ENCODE results near the gene BPIFB6.

The BPIFB6 gene

GRCh38 chr20:33053291-33054106, 22.1 kb downstream of the BPIFB6 start, which contains the start of gene BPIFB3:
Gene BPIFB3, plus strand, starts transcription at chr20:33053903. Its CDS starts 1,533 bp downstream, at chr20:33055436.
- Histone ChIP-seq H3K9ac (ENCODE audit: low read depth in 1 of 2, low read length in 2 of 2) (no peak within 1 kb of the TSS), H3K9me3 (ENCODE audit: control insufficient read depth in 2 of 2, low read length in 2 of 2) (no peaks in the 10 kb centered on the region), H3K27ac (ENCODE audit: low read depth in 2 of 2, low read length in 2 of 2) (no peak within 1 kb of the TSS), H3K4me1 (ENCODE audit: control insufficient read depth in 2 of 2, insufficient read depth in 2 of 2, low read length in 2 of 2) (no peaks in the 10 kb centered on the region), H3K36me3 (ENCODE audit: control insufficient read depth in 2 of 2, insufficient read depth in 2 of 2, low read length in 2 of 2) (no peaks in the 10 kb centered on the region), H3K4me3 (ENCODE audit: low read length in 2 of 2) (no peak within 1 kb of the TSS), H3K27me3 (ENCODE audit: control insufficient read depth in 2 of 2, insufficient read depth in 2 of 2, low read length in 2 of 2) (no peaks in the 10 kb centered on the region)

- H3K4me3 ChIP-seq (ENCODE audit: low read length in 2 of 2), result no peak overlapping the region
- no peaks in the 10 kb centered on the region for H3K36me3 ChIP-seq (ENCODE audit: control insufficient read depth in 2 of 2, insufficient read depth in 2 of 2, low read length in 2 of 2)
- H3K4me1 ChIP-seq (ENCODE audit: control insufficient read depth in 2 of 2, insufficient read depth in 2 of 2, low read length in 2 of 2), result no peaks in the 10 kb centered on the region
- H3K27me3 ChIP-seq (ENCODE audit: control insufficient read depth in 2 of 2, insufficient read depth in 2 of 2, low read length in 2 of 2), result no peaks in the 10 kb centered on the region
- no peak overlapping the region for H3K27ac ChIP-seq (ENCODE audit: low read depth in 2 of 2, low read length in 2 of 2)
- no peak overlapping the region for H3K9ac ChIP-seq (ENCODE audit: low read depth in 1 of 2, low read length in 2 of 2)
- no peaks in the 10 kb centered on the region for H3K9me3 ChIP-seq (ENCODE audit: control insufficient read depth in 2 of 2, low read length in 2 of 2)
These were observed 22.9 kb downstream of the BPIFB6 start for GRCh38 chr20:33054381-33054780.

- Histone ChIP-seq H3K9ac (ENCODE audit: low read depth in 1 of 2, low read length in 2 of 2) (no peak overlapping the region), H3K9me3 (ENCODE audit: control insufficient read depth in 2 of 2, low read length in 2 of 2) (no peaks in the 10 kb centered on the region), H3K36me3 (ENCODE audit: control insufficient read depth in 2 of 2, insufficient read depth in 2 of 2, low read length in 2 of 2) (no peaks in the 10 kb centered on the region), H3K4me1 (ENCODE audit: control insufficient read depth in 2 of 2, insufficient read depth in 2 of 2, low read length in 2 of 2) (no peaks in the 10 kb centered on the region), H3K27me3 (ENCODE audit: control insufficient read depth in 2 of 2, insufficient read depth in 2 of 2, low read length in 2 of 2) (no peaks in the 10 kb centered on the region), H3K4me3 (ENCODE audit: low read length in 2 of 2) (no peak overlapping the region), H3K27ac (ENCODE audit: low read depth in 2 of 2, low read length in 2 of 2) (no peak overlapping the region)
These were observed 23.3 kb downstream of the BPIFB6 start for GRCh38 chr20:33054791-33055190.

- Histone ChIP-seq H3K9me3 (ENCODE audit: control insufficient read depth in 2 of 2, low read length in 2 of 2) (no peaks in the 10 kb centered on the region), H3K9ac (ENCODE audit: low read depth in 1 of 2, low read length in 2 of 2) (no peak overlapping the region), H3K36me3 (ENCODE audit: control insufficient read depth in 2 of 2, insufficient read depth in 2 of 2, low read length in 2 of 2) (no peaks in the 10 kb centered on the region), H3K27me3 (ENCODE audit: control insufficient read depth in 2 of 2, insufficient read depth in 2 of 2, low read length in 2 of 2) (no peaks in the 10 kb centered on the region), H3K4me3 (ENCODE audit: low read length in 2 of 2) (no peak overlapping the region), H3K4me1 (ENCODE audit: control insufficient read depth in 2 of 2, insufficient read depth in 2 of 2, low read length in 2 of 2) (no peaks in the 10 kb centered on the region), H3K27ac (ENCODE audit: low read depth in 2 of 2, low read length in 2 of 2) (no peak overlapping the region)
These were observed 27.7 kb downstream of the BPIFB6 start for GRCh38 chr20:33059136-33059535.

- no peak overlapping the region for H3K4me3 ChIP-seq (ENCODE audit: low read length in 2 of 2)
- H3K9me3 ChIP-seq (ENCODE audit: control insufficient read depth in 2 of 2, low read length in 2 of 2), result no peaks in the 10 kb centered on the region
- H3K9ac ChIP-seq (ENCODE audit: low read depth in 1 of 2, low read length in 2 of 2), result no peak overlapping the region
- no peaks in the 10 kb centered on the region for H3K27me3 ChIP-seq (ENCODE audit: control insufficient read depth in 2 of 2, insufficient read depth in 2 of 2, low read length in 2 of 2)
- H3K4me1 ChIP-seq (ENCODE audit: control insufficient read depth in 2 of 2, insufficient read depth in 2 of 2, low read length in 2 of 2), result no peaks in the 10 kb centered on the region
- no peaks in the 10 kb centered on the region for H3K36me3 ChIP-seq (ENCODE audit: control insufficient read depth in 2 of 2, insufficient read depth in 2 of 2, low read length in 2 of 2)
- H3K27ac ChIP-seq (ENCODE audit: low read depth in 2 of 2, low read length in 2 of 2), result no peak overlapping the region
These were observed 28.4 kb downstream of the BPIFB6 start for GRCh38 chr20:33059741-33060390.

- Histone ChIP-seq H3K27me3 (ENCODE audit: control insufficient read depth in 2 of 2, insufficient read depth in 2 of 2, low read length in 2 of 2) (no peaks in the 10 kb centered on the region), H3K4me3 (ENCODE audit: low read length in 2 of 2) (no peak overlapping the region), H3K27ac (ENCODE audit: low read depth in 2 of 2, low read length in 2 of 2) (no peak overlapping the region), H3K4me1 (ENCODE audit: control insufficient read depth in 2 of 2, insufficient read depth in 2 of 2, low read length in 2 of 2) (no peaks in the 10 kb centered on the region), H3K36me3 (ENCODE audit: control insufficient read depth in 2 of 2, insufficient read depth in 2 of 2, low read length in 2 of 2) (no peaks in the 10 kb centered on the region), H3K9me3 (ENCODE audit: control insufficient read depth in 2 of 2, low read length in 2 of 2) (no peaks in the 10 kb centered on the region), H3K9ac (ENCODE audit: low read depth in 1 of 2, low read length in 2 of 2) (no peak overlapping the region)
These were observed 30.2 kb downstream of the BPIFB6 start for GRCh38 chr20:33061658-33062028.

- no peak overlapping the region for H3K27ac ChIP-seq (ENCODE audit: low read depth in 2 of 2, low read length in 2 of 2)
- H3K36me3 ChIP-seq (ENCODE audit: control insufficient read depth in 2 of 2, insufficient read depth in 2 of 2, low read length in 2 of 2), result no peaks in the 10 kb centered on the region
- no peak overlapping the region for H3K9ac ChIP-seq (ENCODE audit: low read depth in 1 of 2, low read length in 2 of 2)
- H3K9me3 ChIP-seq (ENCODE audit: control insufficient read depth in 2 of 2, low read length in 2 of 2), result no peaks in the 10 kb centered on the region
- no peaks in the 10 kb centered on the region for H3K4me1 ChIP-seq (ENCODE audit: control insufficient read depth in 2 of 2, insufficient read depth in 2 of 2, low read length in 2 of 2)
- no peaks in the 10 kb centered on the region for H3K27me3 ChIP-seq (ENCODE audit: control insufficient read depth in 2 of 2, insufficient read depth in 2 of 2, low read length in 2 of 2)
- H3K4me3 ChIP-seq (ENCODE audit: low read length in 2 of 2), result no peak overlapping the region
These were observed 30.8 kb downstream of the BPIFB6 start for GRCh38 chr20:33062105-33062824.

GRCh38 chr20:33062825-33063149, 31.3 kb downstream of the BPIFB6 start:
- Histone ChIP-seq H3K36me3 (ENCODE audit: control insufficient read depth in 2 of 2, insufficient read depth in 2 of 2, low read length in 2 of 2) (no peaks in the 10 kb centered on the region), H3K27me3 (ENCODE audit: control insufficient read depth in 2 of 2, insufficient read depth in 2 of 2, low read length in 2 of 2) (no peaks in the 10 kb centered on the region), H3K9me3 (ENCODE audit: control insufficient read depth in 2 of 2, low read length in 2 of 2) (no peaks in the 10 kb centered on the region), H3K9ac (ENCODE audit: low read depth in 1 of 2, low read length in 2 of 2) (no peak overlapping the region), H3K4me3 (ENCODE audit: low read length in 2 of 2) (no peak overlapping the region), H3K27ac (ENCODE audit: low read depth in 2 of 2, low read length in 2 of 2) (no peak overlapping the region), H3K4me1 (ENCODE audit: control insufficient read depth in 2 of 2, insufficient read depth in 2 of 2, low read length in 2 of 2) (no peaks in the 10 kb centered on the region)

GRCh38 chr20:33063271-33063670, 31.8 kb downstream of the BPIFB6 start:
- no peaks in the 10 kb centered on the region for H3K4me1 ChIP-seq (ENCODE audit: control insufficient read depth in 2 of 2, insufficient read depth in 2 of 2, low read length in 2 of 2)
- no peaks in the 10 kb centered on the region for H3K36me3 ChIP-seq (ENCODE audit: control insufficient read depth in 2 of 2, insufficient read depth in 2 of 2, low read length in 2 of 2)
- H3K27me3 ChIP-seq (ENCODE audit: control insufficient read depth in 2 of 2, insufficient read depth in 2 of 2, low read length in 2 of 2), result no peaks in the 10 kb centered on the region
- H3K4me3 ChIP-seq (ENCODE audit: low read length in 2 of 2), result no peak overlapping the region
- H3K9me3 ChIP-seq (ENCODE audit: control insufficient read depth in 2 of 2, low read length in 2 of 2), result no peaks in the 10 kb centered on the region
- no peak overlapping the region for H3K9ac ChIP-seq (ENCODE audit: low read depth in 1 of 2, low read length in 2 of 2)
- no peak overlapping the region for H3K27ac ChIP-seq (ENCODE audit: low read depth in 2 of 2, low read length in 2 of 2)

- no peaks in the 10 kb centered on the region for H3K9me3 ChIP-seq (ENCODE audit: control insufficient read depth in 2 of 2, low read length in 2 of 2)
- no peaks in the 10 kb centered on the region for H3K36me3 ChIP-seq (ENCODE audit: control insufficient read depth in 2 of 2, insufficient read depth in 2 of 2, low read length in 2 of 2)
- no peak overlapping the region for H3K9ac ChIP-seq (ENCODE audit: low read depth in 1 of 2, low read length in 2 of 2)
- H3K4me1 ChIP-seq (ENCODE audit: control insufficient read depth in 2 of 2, insufficient read depth in 2 of 2, low read length in 2 of 2), result no peaks in the 10 kb centered on the region
- no peak overlapping the region for H3K4me3 ChIP-seq (ENCODE audit: low read length in 2 of 2)
- H3K27me3 ChIP-seq (ENCODE audit: control insufficient read depth in 2 of 2, insufficient read depth in 2 of 2, low read length in 2 of 2), result no peaks in the 10 kb centered on the region
- no peak overlapping the region for H3K27ac ChIP-seq (ENCODE audit: low read depth in 2 of 2, low read length in 2 of 2)
These were observed 33.3 kb downstream of the BPIFB6 start for GRCh38 chr20:33064572-33065287.
